Naive B cell (primary cell): ENCODE data around the gene PPP4R3A. TPM values are rescaled to one million over a fixed set of nuclear protein-coding genes. Genes with fewer than 3 reads are reported as not detected.
"Not testable (repeated sequence)": the region's sequence is repeated elsewhere in the genome, so short reads cannot be mapped to it uniquely, and the experiment has no call there.

ENCODE experiments used
- ATAC-seq, 2 donors: fragments of 150-1000 bp; cut with Tn5 transposase; 2 replicates each; pipeline ENCODE4 v1.10.0; 2021; ENCODE audit warnings: low read depth in 2 of 2, mild to moderate bottlenecking in 2 of 2, moderate library complexity in 2 of 2
- DNase-seq: peaks from one replicate; pipeline ENCODE4 v3.0.0; 2022
- H3K27ac Mint-ChIP-seq, 6 donors: one replicate each; pipeline ENCODE4 v1.8.0; 2020 to 2022; ENCODE audit warnings: mild to moderate bottlenecking in 6 of 6, mixed read lengths in 6 of 6, moderate library complexity in 5 of 6, inconsistent platforms in 2 of 6
- H3K27me3 Mint-ChIP-seq, 3 donors: one replicate each; pipeline ENCODE4 v1.8.0; 2021 to 2022; ENCODE audit warnings: mixed read lengths in 3 of 3, mild to moderate bottlenecking in 1 of 3
- H3K36me3 Mint-ChIP-seq, 2 donors: one replicate each; pipeline ENCODE4 v1.8.0; 2020 to 2022; ENCODE audit warnings: mixed read lengths in 2 of 2, inconsistent platforms in 1 of 2, mild to moderate bottlenecking in 1 of 2
- H3K4me1 Mint-ChIP-seq, 3 donors: one replicate each; pipeline ENCODE4 v1.8.0; 2020 to 2022; ENCODE audit warnings: mixed read lengths in 3 of 3, inconsistent platforms in 1 of 3, mild to moderate bottlenecking in 1 of 3, moderate library complexity in 1 of 3
- H3K4me3 Mint-ChIP-seq, 8 donors: one replicate each; pipeline ENCODE4 v1.8.0; 2020 to 2022; ENCODE audit warnings: mild to moderate bottlenecking in 8 of 8, mixed read lengths in 8 of 8, moderate library complexity in 8 of 8, inconsistent platforms in 2 of 8
- H3K9me3 Mint-ChIP-seq, 7 donors: one replicate each; pipeline ENCODE4 v1.8.0; 2020 to 2022; ENCODE audit warnings: mixed read lengths in 7 of 7, mild to moderate bottlenecking in 5 of 7, inconsistent platforms in 2 of 7, moderate library complexity in 1 of 7
- polyA plus RNA-seq, 6 donors: library from polyadenylated mRNA; unstranded; fragments of 300-500 nt; fragmentation: Illumina TruSeq; gene quantifications; one replicate each; pipeline ENCODE4 v1.2.3, GENCODE V29; 2021; ENCODE audit warnings: low read depth in 6 of 6

The PPP4R3A gene
- polyA plus RNA-seq, 6 donors from 2014 or later: 101 to 213 (median 115) TPM

GRCh38 chr14:91454155-91454554 lies 56.0 kb downstream of the PPP4R3A start:
- ATAC-seq: no peak
- H3K4me1 Mint-ChIP-seq: peaks cover 4 to 20% (median 12%) of the 10 kb centered on the region in 3 donors

DNA sequence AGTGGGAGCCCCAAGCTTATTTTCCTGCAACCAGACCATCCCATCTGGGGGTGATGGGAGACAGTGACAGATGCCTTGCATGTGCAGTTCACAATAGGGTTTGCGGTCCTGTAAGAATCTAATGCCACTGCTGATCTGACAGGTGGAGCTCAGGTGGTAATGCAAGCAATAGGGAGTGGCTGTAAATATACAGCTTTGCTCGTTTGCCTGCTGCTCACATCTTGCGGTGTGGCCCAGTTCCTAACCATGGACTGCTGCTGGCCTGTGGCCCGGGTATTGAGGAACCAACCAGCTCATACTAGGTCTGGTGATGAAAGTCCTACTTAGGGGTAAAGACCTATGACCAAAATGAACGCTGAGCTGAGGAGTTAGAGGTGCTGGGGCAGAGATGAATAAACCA lies 56.4 kb downstream of the PPP4R3A start:
- H3K36me3 Mint-ChIP-seq: peaks cover 0 to 11% of the 10 kb centered on the region in 2 donors
- H3K27ac Mint-ChIP-seq: peak overlapping the region in 1 of 6 donors; percentile 82
- no peaks in the 10 kb centered on the region for H3K9me3 Mint-ChIP-seq
- peaks cover 4 to 20% (median 12%) of the 10 kb centered on the region in 3 donors for H3K4me1 Mint-ChIP-seq
- DNase-seq: no peak
- peak overlapping the region in 1 of 8 donors; percentile 47 for H3K4me3 Mint-ChIP-seq
- H3K27me3 Mint-ChIP-seq: no peaks in the 10 kb centered on the region
- ATAC-seq: no peak

More at GRCh38 chr14:91454155-91454554, 56.0 kb downstream of the PPP4R3A start:
- Mint-ChIP-seq H3K27ac (peak overlapping the region in 4 of 6 donors; percentile 42 to 86 (median 86)), H3K27me3 (no peaks in the 10 kb centered on the region), H3K9me3 (no peaks in the 10 kb centered on the region), H3K36me3 (peaks cover 0 to 13% of the 10 kb centered on the region in 2 donors), H3K4me3 (no peak overlapping the region)
- no peak for DNase-seq

- no peak overlapping the region for H3K27ac Mint-ChIP-seq
- peaks cover 5 to 8% of the 10 kb centered on the region in 2 donors for H3K36me3 Mint-ChIP-seq
- no peak overlapping the region for H3K4me3 Mint-ChIP-seq
- DNase-seq (no peak), ATAC-seq (no peak)
- peaks cover 0 to 11% (median 5%) of the 10 kb centered on the region in 3 donors for H3K27me3 Mint-ChIP-seq
- no peaks in the 10 kb centered on the region for H3K4me1 Mint-ChIP-seq
- peaks cover 2 to 11% (median 8%) of the 10 kb centered on the region in 7 donors for H3K9me3 Mint-ChIP-seq
These were observed 65.6 kb downstream of the PPP4R3A start for GRCh38 chr14:91444335-91445020.

DNA sequence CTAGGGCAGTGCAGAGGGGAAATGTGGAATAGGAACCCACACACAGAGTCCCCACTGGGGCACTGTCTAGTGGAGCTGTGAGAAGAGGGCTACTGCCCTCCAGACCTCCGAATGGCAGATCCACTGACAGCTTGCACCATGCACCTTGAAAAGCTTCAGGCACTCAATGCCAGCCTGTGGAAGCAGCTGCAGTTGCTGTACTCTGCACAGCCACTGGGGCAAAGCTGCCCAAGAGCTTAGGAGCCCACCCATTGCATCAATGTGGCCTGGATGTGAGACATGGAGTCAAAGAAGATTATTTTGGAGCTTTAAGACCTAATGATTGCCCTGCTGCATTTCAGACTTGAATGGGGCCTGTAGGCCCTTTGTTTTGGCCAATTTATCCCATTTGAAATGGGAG lies 70.8 kb downstream of the PPP4R3A start:
- Mint-ChIP-seq H3K4me1 (no peaks in the 10 kb centered on the region), H3K9me3 (peaks cover 0 to 20% (median 15%) of the 10 kb centered on the region in 7 donors), H3K4me3 (no peak overlapping the region), H3K27ac (no peak overlapping the region), H3K27me3 (peaks cover 0 to 17% (median 9%) of the 10 kb centered on the region in 3 donors), H3K36me3 (peaks cover 9 to 20% of the 10 kb centered on the region in 2 donors)
- DNase-seq (no peak), ATAC-seq (no peak)

- no peak for ATAC-seq
- H3K4me3 Mint-ChIP-seq: no peak overlapping the region
- H3K27me3 Mint-ChIP-seq: peaks cover 0 to 14% (median 9%) of the 10 kb centered on the region in 3 donors
- H3K4me1 Mint-ChIP-seq: no peaks in the 10 kb centered on the region
- H3K9me3 Mint-ChIP-seq: peaks cover 0 to 20% (median 15%) of the 10 kb centered on the region in 7 donors
- DNase-seq: no peak
- H3K27ac Mint-ChIP-seq: no peak overlapping the region
- peaks cover 9 to 20% of the 10 kb centered on the region in 2 donors for H3K36me3 Mint-ChIP-seq
These were observed 71.3 kb downstream of the PPP4R3A start for GRCh38 chr14:91438845-91439244.

- H3K27ac Mint-ChIP-seq, H3K4me1 Mint-ChIP-seq, DNase-seq, ATAC-seq, H3K4me3 Mint-ChIP-seq: not testable (repeated sequence)
- Mint-ChIP-seq H3K27me3 (peaks cover 0 to 11% (median 9%) of the 10 kb centered on the region in 3 donors), H3K36me3 (peaks cover 9 to 20% of the 10 kb centered on the region in 2 donors), H3K9me3 (peaks cover 0 to 19% (median 11%) of the 10 kb centered on the region in 7 donors)
These were observed 73.8 kb downstream of the PPP4R3A start for GRCh38 chr14:91436266-91436665.

GRCh38 chr14:91429385-91429784 lies 80.7 kb downstream of the PPP4R3A start:
- H3K9me3 Mint-ChIP-seq: peaks cover 0 to 7% (median 4%) of the 10 kb centered on the region in 7 donors
- H3K27me3 Mint-ChIP-seq: no peaks in the 10 kb centered on the region
- ATAC-seq (no peak), DNase-seq (no peak)
- no peak overlapping the region for H3K27ac Mint-ChIP-seq
- no peak overlapping the region for H3K4me3 Mint-ChIP-seq
- no peaks in the 10 kb centered on the region for H3K36me3 Mint-ChIP-seq
- H3K4me1 Mint-ChIP-seq: peaks cover 18 to 26% (median 21%) of the 10 kb centered on the region in 3 donors

GRCh38 chr14:91428931-91429330 lies 81.2 kb downstream of the PPP4R3A start:
- not testable (repeated sequence) for H3K36me3 Mint-ChIP-seq, H3K27me3 Mint-ChIP-seq, H3K27ac Mint-ChIP-seq, H3K4me3 Mint-ChIP-seq, DNase-seq, H3K9me3 Mint-ChIP-seq, ATAC-seq
- H3K4me1 Mint-ChIP-seq: peaks cover 18 to 26% (median 21%) of the 10 kb centered on the region in 3 donors

GRCh38 chr14:91425531-91425944 lies 84.6 kb downstream of the PPP4R3A start:
- H3K27me3 Mint-ChIP-seq, DNase-seq, H3K9me3 Mint-ChIP-seq, H3K4me3 Mint-ChIP-seq, H3K36me3 Mint-ChIP-seq: not testable (repeated sequence)
- peak in 1 of 2 donors; percentile 60 for ATAC-seq
- peak overlapping the region in 4 of 6 donors; percentile 55 to 90 (median 66) for H3K27ac Mint-ChIP-seq
- peaks cover 18 to 26% (median 21%) of the 10 kb centered on the region in 3 donors for H3K4me1 Mint-ChIP-seq

DNA sequence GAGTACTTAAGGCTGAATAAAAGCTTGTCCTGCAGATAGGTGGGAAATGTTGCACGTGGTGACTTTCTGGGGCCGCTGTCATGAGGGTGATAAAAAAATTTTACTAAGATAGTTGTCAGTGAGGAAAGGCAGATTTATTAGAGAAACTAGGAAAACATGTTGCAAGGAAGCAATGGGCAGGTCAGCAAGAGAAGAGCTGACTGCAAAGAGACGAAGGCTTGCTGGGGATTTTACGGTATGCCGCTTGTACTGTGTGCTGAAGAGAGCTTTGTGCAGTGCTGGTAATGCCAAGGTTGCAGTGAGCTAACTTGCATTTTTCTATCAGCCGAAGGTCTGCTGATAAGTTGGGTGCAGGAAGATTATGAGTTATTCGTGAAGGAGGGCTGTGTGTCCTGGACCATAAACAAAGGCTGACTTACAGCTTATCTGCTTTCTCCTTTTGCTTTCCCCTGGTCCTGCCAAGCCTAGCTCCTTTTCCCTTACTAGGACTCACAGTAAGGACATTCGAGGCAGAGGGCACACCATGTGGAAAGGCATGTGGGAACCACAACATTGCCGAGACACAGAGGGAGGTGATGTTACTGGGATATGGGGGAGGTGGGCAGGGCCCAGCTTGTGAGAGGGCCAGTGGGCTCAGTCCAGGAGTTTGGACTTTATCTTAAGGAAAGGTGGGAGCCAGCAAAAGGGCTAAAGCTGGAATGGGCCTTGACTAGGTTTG lies 85.1 kb downstream of the PPP4R3A start:
- Mint-ChIP-seq H3K36me3 (no peaks in the 10 kb centered on the region), H3K27ac (peak overlapping the region in 2 of 6 donors; percentile 15 to 57), H3K27me3 (no peaks in the 10 kb centered on the region), H3K4me1 (peaks cover 18 to 26% (median 21%) of the 10 kb centered on the region in 3 donors), H3K4me3 (no peak overlapping the region), H3K9me3 (peaks cover 0 to 7% (median 4%) of the 10 kb centered on the region in 7 donors)
- no peak for ATAC-seq
- DNase-seq: no peak

DNA sequence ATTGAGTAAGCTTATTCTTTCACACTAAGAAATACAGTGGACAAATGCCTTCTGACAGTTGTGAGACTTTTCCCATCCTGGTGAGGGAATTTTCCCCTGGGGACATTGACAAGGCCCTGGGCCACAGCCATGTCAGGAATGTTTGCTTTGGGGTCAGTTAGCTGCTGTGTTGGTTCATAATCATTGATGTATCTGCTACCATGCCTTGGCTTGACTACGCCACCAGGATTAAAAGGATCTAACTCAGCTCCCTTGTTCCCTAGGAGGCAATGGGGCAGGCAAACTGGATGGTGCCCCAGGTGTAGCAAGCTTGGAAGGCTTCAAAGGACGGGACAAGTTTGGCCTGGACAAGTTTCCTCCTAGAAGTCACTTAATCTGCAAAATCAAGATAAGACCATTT lies 89.4 kb downstream of the PPP4R3A start:
- H3K4me1 Mint-ChIP-seq: peaks cover 20 to 31% (median 26%) of the 10 kb centered on the region in 3 donors
- H3K9me3 Mint-ChIP-seq: peaks cover 0 to 2% (median under 1%) of the 10 kb centered on the region in 7 donors
- H3K4me3 Mint-ChIP-seq: peak overlapping the region in 1 of 8 donors; percentile 9
- H3K27ac Mint-ChIP-seq: peak overlapping the region in 2 of 6 donors; percentile 15 to 20
- H3K27me3 Mint-ChIP-seq: no peaks in the 10 kb centered on the region
- H3K36me3 Mint-ChIP-seq: no peaks in the 10 kb centered on the region
- ATAC-seq: no peak
- DNase-seq: no peak

- Mint-ChIP-seq H3K27ac (peak overlapping the region in 5 of 6 donors; percentile 96 to 99 (median 98)), H3K9me3 (no peaks in the 10 kb centered on the region), H3K4me1 (peaks cover 25 to 34% (median 32%) of the 10 kb centered on the region in 3 donors), H3K36me3 (peaks cover 0 to 3% of the 10 kb centered on the region in 2 donors), H3K27me3 (no peaks in the 10 kb centered on the region), H3K4me3 (peak overlapping the region in 5 of 8 donors; percentile 79 to 94 (median 90))
- no peak for DNase-seq
- ATAC-seq: no peak
These were observed 90.7 kb downstream of the PPP4R3A start for GRCh38 chr14:91419451-91419850.

GRCh38 chr14:91419044-91419397 lies 91.1 kb downstream of the PPP4R3A start:
- DNase-seq: no peak
- Mint-ChIP-seq H3K4me3 (peak overlapping the region; percentile 79 to 94 (median 90)), H3K27me3 (no peaks in the 10 kb centered on the region), H3K4me1 (peaks cover 29 to 39% (median 37%) of the 10 kb centered on the region in 3 donors), H3K9me3 (no peaks in the 10 kb centered on the region), H3K36me3 (peaks cover under 1 to 7% of the 10 kb centered on the region in 2 donors), H3K27ac (peak overlapping the region; percentile 78 to 99 (median 98))
- no peak for ATAC-seq
